ACC112 (cell line): ENCODE data around the gene OPTC.

Experiments
- H2AFZ ChIP-seq: fragments of 200-600 bp; sonication (generic); one replicate; pipeline ENCODE4 v1.6.0; 2017; ENCODE audit warnings: antibody characterized with exemption, low read length; ENCODE audit not compliant: unreplicated experiment
- H3K27ac ChIP-seq: fragments of 200-600 bp; sonication (generic); 2 replicates; pipeline ENCODE4 v1.5.1; 2014; ENCODE audit warnings: low read depth, mild to moderate bottlenecking, antibody characterized with exemption, low read length, moderate library complexity
- H3K27me3 ChIP-seq: fragments of 200-600 bp; sonication (generic); 2 replicates; pipeline ENCODE4 v1.6.1; 2014; ENCODE audit warnings: mild to moderate bottlenecking, antibody characterized with exemption, low read length, moderate library complexity, mixed read lengths; ENCODE audit not compliant: insufficient read depth
- H3K36me3 ChIP-seq: fragments of 200-600 bp; sonication (generic); 2 replicates; pipeline ENCODE4 v1.6.1; 2016; ENCODE audit warnings: mild to moderate bottlenecking, antibody characterized with exemption, low read length, moderate library complexity, mixed read lengths; ENCODE audit not compliant: insufficient read depth
- H3K4me1 ChIP-seq: fragments of 200-600 bp; sonication (generic); one replicate; pipeline ENCODE4 v1.6.1; 2016; ENCODE audit warnings: low read length, mixed read lengths; ENCODE audit not compliant: insufficient read depth, unreplicated experiment, control insufficient read depth
- H3K4me3 ChIP-seq: fragments of 200-600 bp; sonication (generic); 2 replicates; pipeline ENCODE4 v1.5.1; 2014; ENCODE audit warnings: mild to moderate bottlenecking, low read depth, low read length
- H3K79me2 ChIP-seq: fragments of 200-600 bp; sonication (generic); one replicate; pipeline ENCODE4 v1.6.0; 2016; ENCODE audit warnings: low read length; ENCODE audit not compliant: control insufficient read depth, unreplicated experiment, insufficient read depth

OPTC gene

GRCh38 chr1:203547147-203547546 lies 53.2 kb downstream of the OPTC start:
- Histone ChIP-seq H3K4me3 (no peak overlapping the region), H3K79me2 (no peaks in the 10 kb centered on the region), H2AFZ (no peak overlapping the region), H3K27me3 (no peaks in the 10 kb centered on the region), H3K4me1 (peaks cover 26% of the 10 kb centered on the region), H3K36me3 (no peaks in the 10 kb centered on the region), H3K27ac (no peak overlapping the region)

DNA sequence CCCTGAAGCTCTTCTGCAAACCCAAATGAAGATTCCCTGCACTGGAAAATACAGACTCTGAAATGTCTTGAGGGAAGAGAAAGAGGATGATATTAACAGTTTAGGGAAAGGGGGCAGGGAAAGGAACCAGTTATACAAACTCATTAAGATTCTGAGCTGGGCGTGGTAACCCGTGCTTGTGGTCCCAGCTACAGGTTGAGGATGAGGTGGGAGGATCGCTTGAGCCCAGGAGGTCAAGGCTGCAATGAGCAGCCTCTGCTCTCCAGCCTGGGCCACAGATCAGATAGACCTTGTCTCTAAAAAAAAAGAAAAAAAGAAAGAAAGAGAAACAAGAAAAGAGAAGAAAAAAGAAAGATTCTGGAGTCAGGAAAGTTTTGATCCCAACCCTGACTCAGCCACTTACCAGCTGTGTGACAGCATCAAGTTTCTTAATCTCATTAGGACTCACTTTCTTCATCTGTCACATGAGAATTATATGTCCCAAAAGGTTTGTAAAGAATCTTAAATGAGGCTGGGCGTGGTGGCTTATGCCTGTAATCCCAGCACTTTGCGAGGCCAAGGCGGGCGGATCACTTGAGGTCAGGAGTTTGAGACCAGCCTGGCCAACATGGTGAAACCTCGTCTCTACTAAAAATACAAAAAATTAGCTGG lies 53.9 kb downstream of the OPTC start:
- H2AFZ ChIP-seq: no peak overlapping the region
- H3K79me2 ChIP-seq: no peaks in the 10 kb centered on the region
- no peaks in the 10 kb centered on the region for H3K27me3 ChIP-seq
- H3K4me1 ChIP-seq: peaks cover 26% of the 10 kb centered on the region
- H3K4me3 ChIP-seq: no peak overlapping the region
- H3K36me3 ChIP-seq: no peaks in the 10 kb centered on the region
- H3K27ac ChIP-seq: no peak overlapping the region; the same call in 1 of the 2 replicates

GRCh38 chr1:203548892-203549291 lies 54.9 kb downstream of the OPTC start:
- H3K27ac ChIP-seq: peak overlapping the region; percentile 74
- no peaks in the 10 kb centered on the region for H3K79me2 ChIP-seq
- no peaks in the 10 kb centered on the region for H3K36me3 ChIP-seq
- H3K27me3 ChIP-seq: no peaks in the 10 kb centered on the region
- H3K4me3 ChIP-seq: no peak overlapping the region
- H3K4me1 ChIP-seq: peaks cover 26% of the 10 kb centered on the region
- H2AFZ ChIP-seq: peak overlapping the region; percentile 16

GRCh38 chr1:203549309-203549708 lies 55.4 kb downstream of the OPTC start:
- Histone ChIP-seq H3K4me3 (no peak overlapping the region), H2AFZ (peak overlapping the region; percentile 16), H3K36me3 (no peaks in the 10 kb centered on the region), H3K79me2 (no peaks in the 10 kb centered on the region), H3K27me3 (no peaks in the 10 kb centered on the region), H3K4me1 (peaks cover 26% of the 10 kb centered on the region), H3K27ac (peak overlapping the region; percentile 74)

DNA sequence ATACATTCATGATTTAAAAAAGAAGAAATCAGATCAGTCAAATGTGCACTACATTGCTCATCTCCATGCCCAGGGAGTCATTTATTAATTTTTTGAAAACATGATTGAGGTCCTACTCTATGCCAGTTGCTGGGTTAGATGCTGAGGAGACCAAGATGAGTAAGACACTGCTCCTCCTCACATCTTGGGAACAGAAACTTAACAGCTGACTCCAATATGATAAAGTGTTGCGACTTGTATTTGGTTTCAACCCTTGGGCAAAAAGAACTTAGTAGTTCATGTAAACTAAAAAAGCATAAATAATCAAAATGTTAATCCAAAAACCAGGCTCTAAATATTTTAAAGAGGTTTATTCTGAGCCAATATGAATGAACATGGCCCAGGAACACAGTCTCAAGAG lies 56.9 kb downstream of the OPTC start:
- no peaks in the 10 kb centered on the region for H3K79me2 ChIP-seq
- H3K27ac ChIP-seq: no peak overlapping the region
- H2AFZ ChIP-seq: no peak overlapping the region
- no peaks in the 10 kb centered on the region for H3K27me3 ChIP-seq
- H3K36me3 ChIP-seq: no peaks in the 10 kb centered on the region
- peaks cover 36% of the 10 kb centered on the region for H3K4me1 ChIP-seq
- H3K4me3 ChIP-seq: no peak overlapping the region

- no peak overlapping the region for H3K27ac ChIP-seq
- no peak overlapping the region for H2AFZ ChIP-seq
- H3K27me3 ChIP-seq: no peaks in the 10 kb centered on the region
- H3K79me2 ChIP-seq: no peaks in the 10 kb centered on the region
- H3K4me1 ChIP-seq: peaks cover 39% of the 10 kb centered on the region
- no peaks in the 10 kb centered on the region for H3K36me3 ChIP-seq
- H3K4me3 ChIP-seq: no peak overlapping the region
Measured at GRCh38 chr1:203551550-203551949, 57.6 kb downstream of the OPTC start.

DNA sequence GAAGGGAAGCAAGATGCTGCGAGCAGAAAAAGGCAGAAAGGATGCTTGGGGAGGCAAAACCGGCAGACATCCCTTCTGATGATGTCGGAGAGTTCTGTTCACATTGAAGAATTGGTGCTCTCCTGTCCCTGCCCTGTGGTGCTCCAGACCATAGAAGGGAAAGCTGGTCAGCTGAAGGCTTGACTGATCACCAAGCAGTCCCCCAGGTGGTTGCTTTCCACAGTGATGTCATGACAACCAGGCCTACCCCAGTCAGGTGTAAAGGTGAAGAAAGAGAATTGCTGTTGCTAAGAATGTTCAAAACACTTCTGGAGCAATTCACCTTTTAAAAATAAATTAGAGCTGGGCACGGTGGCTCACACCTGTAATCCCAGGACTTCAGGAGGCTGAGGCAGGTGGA lies 59.5 kb downstream of the OPTC start:
- H3K4me1 ChIP-seq: peaks cover 45% of the 10 kb centered on the region
- H3K4me3 ChIP-seq: no peak overlapping the region
- no peaks in the 10 kb centered on the region for H3K36me3 ChIP-seq
- H2AFZ ChIP-seq: no peak overlapping the region
- H3K27ac ChIP-seq: no peak overlapping the region
- H3K27me3 ChIP-seq: no peaks in the 10 kb centered on the region
- no peaks in the 10 kb centered on the region for H3K79me2 ChIP-seq

DNA sequence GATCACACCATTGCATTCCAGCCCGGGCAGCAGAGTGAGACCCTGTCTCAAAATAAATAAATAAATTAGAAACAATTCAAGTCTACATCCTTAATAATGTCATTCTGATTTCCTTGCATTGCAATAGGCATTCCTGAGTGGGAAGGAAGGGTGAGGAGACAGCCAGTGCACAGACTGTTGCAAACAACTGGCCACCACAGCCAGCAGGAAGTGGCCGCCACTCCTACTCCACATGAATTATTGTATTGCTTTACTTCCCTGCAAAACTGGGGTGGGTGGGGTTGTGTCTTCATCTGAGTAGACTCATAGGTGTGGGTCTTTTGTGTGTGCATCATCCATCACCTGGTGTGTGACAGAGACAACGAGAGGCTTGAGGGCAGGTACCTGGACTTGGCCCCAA lies 60.1 kb downstream of the OPTC start:
- H3K4me1 ChIP-seq: peaks cover 45% of the 10 kb centered on the region
- no peaks in the 10 kb centered on the region for H3K27me3 ChIP-seq
- H2AFZ ChIP-seq: no peak overlapping the region
- H3K36me3 ChIP-seq: no peaks in the 10 kb centered on the region
- H3K27ac ChIP-seq: no peak overlapping the region
- H3K79me2 ChIP-seq: no peaks in the 10 kb centered on the region
- H3K4me3 ChIP-seq: no peak overlapping the region

DNA sequence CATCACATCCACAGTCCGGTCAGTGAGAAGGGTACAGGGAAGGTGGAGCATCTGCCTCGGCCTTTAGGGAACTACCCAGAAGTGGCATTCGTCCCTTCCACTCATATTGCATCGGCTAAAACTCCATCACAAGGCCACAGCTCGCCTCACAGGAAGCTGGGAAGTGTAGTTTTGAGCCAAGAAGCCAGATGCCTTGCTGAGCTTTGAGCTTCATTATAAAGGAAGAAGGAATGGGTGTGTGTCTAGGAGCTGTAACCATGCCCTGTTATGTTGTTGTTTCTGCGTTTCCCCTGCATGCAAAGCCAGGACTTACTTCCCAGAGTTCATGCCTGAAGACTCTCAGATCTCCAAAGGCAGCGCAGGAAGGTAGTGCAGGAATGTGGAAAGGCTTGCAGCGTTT lies 61.1 kb downstream of the OPTC start:
- no peaks in the 10 kb centered on the region for H3K79me2 ChIP-seq
- H2AFZ ChIP-seq: peak overlapping the region; percentile 9
- H3K27ac ChIP-seq: peak overlapping the region; percentile 96
- H3K4me3 ChIP-seq: 0 out of 2 replicates have a peak overlapping the region, but pooled peaks have one; percentile 40
- H3K36me3 ChIP-seq: no peaks in the 10 kb centered on the region
- H3K4me1 ChIP-seq: peaks cover 48% of the 10 kb centered on the region
- no peaks in the 10 kb centered on the region for H3K27me3 ChIP-seq

- Histone ChIP-seq H3K4me1 (peaks cover 48% of the 10 kb centered on the region), H3K27me3 (no peaks in the 10 kb centered on the region), H3K27ac (peak overlapping the region; percentile 96), H3K4me3 (peak overlapping the region; percentile 40), H3K36me3 (no peaks in the 10 kb centered on the region), H3K79me2 (no peaks in the 10 kb centered on the region), H2AFZ (no peak overlapping the region)
Measured at GRCh38 chr1:203555511-203556046, 61.6 kb downstream of the OPTC start.
